Measurements from ENCODE around the gene MYO3B. TPM values are rescaled to one million over a fixed set of nuclear protein-coding genes. Genes with fewer than 3 reads are reported as not detected.

The MYO3B gene
- total RNA-seq, 3 donors from 2014 or later (not counting 1 experiment from before 2014, with no cell fraction given): 0.68 to 0.88 (median 0.75) TPM

DNA sequence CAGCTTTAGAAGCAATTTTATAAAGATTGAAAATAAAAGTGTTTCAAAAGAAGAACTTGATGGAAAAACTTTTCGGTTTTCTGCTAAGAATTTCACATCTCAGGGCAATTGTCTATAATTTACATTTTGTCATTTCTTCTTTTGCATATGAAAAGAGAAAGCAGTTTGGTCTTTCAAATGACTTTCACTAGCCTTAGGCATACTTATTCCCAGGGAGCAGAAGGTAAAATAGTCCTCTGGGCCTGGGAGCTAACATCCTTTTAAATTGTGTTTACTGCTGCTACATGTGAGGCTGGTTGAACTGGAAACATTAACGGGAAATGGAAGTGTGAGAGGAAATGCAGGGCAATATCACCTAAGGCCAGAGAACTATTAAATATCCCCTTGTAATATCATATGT lies 37.1 kb downstream of the MYO3B start:
- intact Hi-C loops (cut with micrococcal nuclease): no loop called here
- Mint-ChIP-seq H3K27ac (no peak overlapping the region), H3K36me3 (peaks cover 10% of the 10 kb centered on the region), H3K9me3 (peaks cover 3% of the 10 kb centered on the region in 2 donors), H3K27me3 (ENCODE audit: low read depth in 2 of 2) (no peaks in the 10 kb centered on the region), H3K4me1 (peaks cover 5% of the 10 kb centered on the region in 2 donors), H3K4me3 (no peak overlapping the region)
- no peaks in the 10 kb centered on the region for H3K4me1 ChIP-seq (ENCODE audit: control insufficient read depth, insufficient read depth, low read length)
- DNase-seq (no peak), ATAC-seq (no peak)
- H3K36me3 ChIP-seq (ENCODE audit: control insufficient read depth, insufficient read depth, low read length): no peaks in the 10 kb centered on the region
- no peak overlapping the region for H3K4me3 ChIP-seq (ENCODE audit: low read length)
- no CpG with 5 or more reads among the region's 2 CpGs for WGBS (ENCODE audit: insufficient coverage)
- H3K9me3 ChIP-seq (ENCODE audit: control insufficient read depth, insufficient read depth, low read length): no peaks in the 10 kb centered on the region
- H3K27me3 ChIP-seq (ENCODE audit: control insufficient read depth, insufficient read depth, low read length): no peaks in the 10 kb centered on the region
- TF ChIP-seq, protein P1, sequence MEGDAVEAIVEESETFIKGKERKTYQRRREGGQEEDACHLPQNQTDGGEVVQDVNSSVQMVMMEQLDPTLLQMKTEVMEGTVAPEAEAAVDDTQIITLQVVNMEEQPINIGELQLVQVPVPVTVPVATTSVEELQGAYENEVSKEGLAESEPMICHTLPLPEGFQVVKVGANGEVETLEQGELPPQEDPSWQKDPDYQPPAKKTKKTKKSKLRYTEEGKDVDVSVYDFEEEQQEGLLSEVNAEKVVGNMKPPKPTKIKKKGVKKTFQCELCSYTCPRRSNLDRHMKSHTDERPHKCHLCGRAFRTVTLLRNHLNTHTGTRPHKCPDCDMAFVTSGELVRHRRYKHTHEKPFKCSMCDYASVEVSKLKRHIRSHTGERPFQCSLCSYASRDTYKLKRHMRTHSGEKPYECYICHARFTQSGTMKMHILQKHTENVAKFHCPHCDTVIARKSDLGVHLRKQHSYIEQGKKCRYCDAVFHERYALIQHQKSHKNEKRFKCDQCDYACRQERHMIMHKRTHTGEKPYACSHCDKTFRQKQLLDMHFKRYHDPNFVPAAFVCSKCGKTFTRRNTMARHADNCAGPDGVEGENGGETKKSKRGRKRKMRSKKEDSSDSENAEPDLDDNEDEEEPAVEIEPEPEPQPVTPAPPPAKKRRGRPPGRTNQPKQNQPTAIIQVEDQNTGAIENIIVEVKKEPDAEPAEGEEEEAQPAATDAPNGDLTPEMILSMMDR (IDR thresholded peaks at IDR 0.05): no peak
- H3K27ac ChIP-seq (ENCODE audit: low read length): no peak overlapping the region

DNA sequence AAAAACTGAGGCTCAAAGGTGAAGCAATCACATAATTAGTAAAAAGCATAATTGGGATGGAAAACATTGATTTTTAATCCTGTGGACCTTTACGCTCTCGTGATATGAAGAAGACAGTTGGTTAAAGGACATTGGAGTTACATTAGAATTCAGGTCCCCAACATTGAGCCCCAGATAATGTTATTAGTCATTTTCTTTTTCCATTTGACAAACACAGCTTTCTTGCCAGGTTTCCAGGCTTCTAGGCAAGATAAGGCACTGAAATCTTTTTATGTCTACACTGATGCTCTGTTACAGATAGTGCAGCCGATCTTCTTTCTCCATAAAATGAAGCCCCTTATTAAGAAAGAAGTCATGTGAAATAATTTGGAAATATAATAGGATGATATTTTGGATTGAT lies 38.5 kb downstream of the MYO3B start:
- TF ChIP-seq, protein P1 (IDR thresholded peaks at IDR 0.05): no peak

DNA sequence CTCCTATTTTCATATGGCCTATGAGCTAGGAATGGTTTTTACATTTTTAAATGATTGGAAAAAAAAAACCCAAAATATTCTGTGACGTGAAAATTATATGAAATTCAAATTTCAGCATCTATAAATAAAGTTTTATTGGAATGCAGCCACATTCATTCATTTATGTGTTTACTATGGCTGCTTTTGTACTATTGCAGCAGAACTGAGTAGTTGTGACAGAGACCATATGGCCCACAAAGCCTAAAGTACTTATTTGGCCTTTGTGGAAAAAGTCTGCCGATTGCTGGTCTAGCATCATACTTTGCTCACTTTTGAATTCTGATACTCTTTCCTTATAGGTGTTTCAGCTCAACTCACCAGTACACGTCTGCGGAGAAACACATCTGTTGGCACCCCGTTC lies 39.0 kb downstream of the MYO3B start:
- H3K9me3 ChIP-seq (ENCODE audit: control insufficient read depth, insufficient read depth, low read length): no peaks in the 10 kb centered on the region
- no peaks in the 10 kb centered on the region for H3K4me1 ChIP-seq (ENCODE audit: control insufficient read depth, insufficient read depth, low read length)
- no peak overlapping the region for H3K4me3 ChIP-seq (ENCODE audit: low read length)
- no peaks in the 10 kb centered on the region for H3K36me3 ChIP-seq (ENCODE audit: control insufficient read depth, insufficient read depth, low read length)
- no peaks in the 10 kb centered on the region for H3K27me3 ChIP-seq (ENCODE audit: control insufficient read depth, insufficient read depth, low read length)
- Mint-ChIP-seq H3K27me3 (ENCODE audit: low read depth in 2 of 2) (no peaks in the 10 kb centered on the region), H3K36me3 (no peaks in the 10 kb centered on the region), H3K9me3 (no peaks in the 10 kb centered on the region), H3K4me1 (peaks cover 5% of the 10 kb centered on the region in 2 donors), H3K4me3 (no peak overlapping the region), H3K27ac (no peak overlapping the region)
- 95% methylated on average over 4 of the region's 5 CpGs for WGBS (ENCODE audit: insufficient coverage)
- DNase-seq (no peak), ATAC-seq (no peak)
- H3K27ac ChIP-seq (ENCODE audit: low read length): no peak overlapping the region
- intact Hi-C loops (cut with micrococcal nuclease): no loop called here
- TF ChIP-seq, protein P1 (IDR thresholded peaks at IDR 0.05): no peak

More for the DNA sequence above, 38.5 kb downstream of the MYO3B start:
- Mint-ChIP-seq H3K27ac (no peak overlapping the region), H3K4me3 (no peak overlapping the region), H3K27me3 (ENCODE audit: low read depth in 2 of 2) (no peaks in the 10 kb centered on the region), H3K36me3 (no peaks in the 10 kb centered on the region), H3K9me3 (no peaks in the 10 kb centered on the region), H3K4me1 (peaks cover 5% of the 10 kb centered on the region in 2 donors)
- DNase-seq (no peak), ATAC-seq (no peak)
- 100% methylated on average over 2 of the region's 3 CpGs for WGBS (ENCODE audit: insufficient coverage)
- Histone ChIP-seq H3K4me1 (ENCODE audit: control insufficient read depth, insufficient read depth, low read length) (no peaks in the 10 kb centered on the region), H3K27me3 (ENCODE audit: control insufficient read depth, insufficient read depth, low read length) (no peaks in the 10 kb centered on the region), H3K36me3 (ENCODE audit: control insufficient read depth, insufficient read depth, low read length) (no peaks in the 10 kb centered on the region), H3K4me3 (ENCODE audit: low read length) (no peak overlapping the region), H3K9me3 (ENCODE audit: control insufficient read depth, insufficient read depth, low read length) (no peaks in the 10 kb centered on the region), H3K27ac (ENCODE audit: low read length) (no peak overlapping the region)
- intact Hi-C loops (cut with micrococcal nuclease): no loop called here

DNA sequence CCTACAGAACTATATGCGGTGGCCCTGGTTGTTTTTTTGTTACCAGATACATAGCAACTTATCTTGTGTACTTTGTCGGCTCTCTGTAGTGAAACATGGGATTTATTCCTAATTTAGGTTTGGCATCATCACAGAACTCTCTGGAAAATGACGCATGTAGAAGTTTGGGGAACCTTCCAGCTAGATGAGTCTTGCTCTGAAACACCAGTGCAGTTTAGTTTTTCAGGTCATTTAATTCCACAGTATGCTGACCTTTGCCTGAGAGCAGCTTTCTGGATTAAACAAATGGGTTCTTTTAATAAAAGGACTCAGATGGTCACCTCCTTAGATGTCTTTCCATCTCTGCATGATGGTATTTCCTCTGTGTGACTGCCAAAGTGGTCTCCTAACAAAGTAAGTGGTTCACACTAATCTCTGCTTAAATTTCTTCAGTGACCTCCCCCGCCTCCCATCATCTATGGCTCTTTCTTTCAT lies 39.9 kb downstream of the MYO3B start:
- Mint-ChIP-seq H3K4me1 (peaks cover 4 to 6% of the 10 kb centered on the region in 2 donors), H3K4me3 (no peak overlapping the region), H3K27me3 (ENCODE audit: low read depth in 2 of 2) (no peaks in the 10 kb centered on the region), H3K9me3 (no peaks in the 10 kb centered on the region), H3K36me3 (no peaks in the 10 kb centered on the region), H3K27ac (no peak overlapping the region)
- Histone ChIP-seq H3K4me3 (ENCODE audit: low read length) (no peak overlapping the region), H3K27me3 (ENCODE audit: control insufficient read depth, insufficient read depth, low read length) (no peaks in the 10 kb centered on the region), H3K27ac (ENCODE audit: low read length) (no peak overlapping the region), H3K4me1 (ENCODE audit: control insufficient read depth, insufficient read depth, low read length) (no peaks in the 10 kb centered on the region), H3K36me3 (ENCODE audit: control insufficient read depth, insufficient read depth, low read length) (no peaks in the 10 kb centered on the region), H3K9me3 (ENCODE audit: control insufficient read depth, insufficient read depth, low read length) (no peaks in the 10 kb centered on the region)
- intact Hi-C loops (cut with micrococcal nuclease): no loop called here
- TF ChIP-seq, protein P1 (IDR thresholded peaks at IDR 0.05): no peak
- DNase-seq: no peak
- no peak for ATAC-seq
- 94% methylated on average over 4 of the region's 4 CpGs for WGBS (ENCODE audit: insufficient coverage)
